ENCODE results near the gene MSH3.
"Not testable (repeated sequence)": the region's sequence is repeated elsewhere in the genome, so short reads cannot be mapped to it uniquely, and the experiment has no call there.

MSH3 gene

GRCh38 chr5:80797428-80798024 is 143.1 kb downstream of the MSH3 start:
- Mint-ChIP-seq H3K36me3 (ENCODE audit: low read depth) (peaks cover 43% of the 10 kb centered on the region), H3K4me1 (ENCODE audit: low read depth) (no peaks in the 10 kb centered on the region), H3K4me3 (no peak overlapping the region), H3K27me3 (no peaks in the 10 kb centered on the region), H3K27ac (no peak overlapping the region), H3K9me3 (no peaks in the 10 kb centered on the region)

GRCh38 chr5:80798166-80798565 is 143.7 kb downstream of the MSH3 start:
- Mint-ChIP-seq H3K9me3 (no peaks in the 10 kb centered on the region), H3K27me3 (no peaks in the 10 kb centered on the region), H3K4me1 (ENCODE audit: low read depth) (no peaks in the 10 kb centered on the region), H3K4me3 (no peak overlapping the region), H3K27ac (no peak overlapping the region), H3K36me3 (ENCODE audit: low read depth) (peaks cover 49% of the 10 kb centered on the region)

GRCh38 chr5:80798633-80799032 is 144.2 kb downstream of the MSH3 start:
- Mint-ChIP-seq H3K4me3 (no peak overlapping the region), H3K27ac (no peak overlapping the region)

GRCh38 chr5:80799041-80799440 is 144.6 kb downstream of the MSH3 start:
- Mint-ChIP-seq H3K9me3 (no peaks in the 10 kb centered on the region), H3K36me3 (ENCODE audit: low read depth) (peaks cover 54% of the 10 kb centered on the region), H3K27ac (no peak overlapping the region)

More at GRCh38 chr5:80798633-80799032, 144.2 kb downstream of the MSH3 start:
- no peaks in the 10 kb centered on the region for H3K4me1 Mint-ChIP-seq (ENCODE audit: low read depth)
- H3K36me3 Mint-ChIP-seq (ENCODE audit: low read depth) = peaks cover 54% of the 10 kb centered on the region
- H3K27me3 Mint-ChIP-seq = no peaks in the 10 kb centered on the region
- H3K9me3 Mint-ChIP-seq = no peaks in the 10 kb centered on the region

GRCh38 chr5:80799573-80799972 is 145.1 kb downstream of the MSH3 start:
- Mint-ChIP-seq H3K36me3 (ENCODE audit: low read depth) (peaks cover 54% of the 10 kb centered on the region), H3K9me3 (no peaks in the 10 kb centered on the region), H3K27me3 (no peaks in the 10 kb centered on the region), H3K27ac (no peak overlapping the region), H3K4me1 (ENCODE audit: low read depth) (no peaks in the 10 kb centered on the region), H3K4me3 (no peak overlapping the region)

More at GRCh38 chr5:80799041-80799440, 144.6 kb downstream of the MSH3 start:
- no peaks in the 10 kb centered on the region for H3K27me3 Mint-ChIP-seq
- H3K4me1 Mint-ChIP-seq (ENCODE audit: low read depth) = no peaks in the 10 kb centered on the region
- no peak overlapping the region for H3K4me3 Mint-ChIP-seq

- H3K9me3 Mint-ChIP-seq = no peaks in the 10 kb centered on the region
- H3K36me3 Mint-ChIP-seq (ENCODE audit: low read depth) = peaks cover 55% of the 10 kb centered on the region
- H3K4me1 Mint-ChIP-seq (ENCODE audit: low read depth) = peaks cover 7% of the 10 kb centered on the region
- H3K27me3 Mint-ChIP-seq = no peaks in the 10 kb centered on the region
- H3K27ac Mint-ChIP-seq = no peak overlapping the region
- no peak overlapping the region for H3K4me3 Mint-ChIP-seq
Measured at GRCh38 chr5:80804332-80804731, 149.9 kb downstream of the MSH3 start.

- Mint-ChIP-seq H3K9me3 (no peaks in the 10 kb centered on the region), H3K27me3 (no peaks in the 10 kb centered on the region), H3K27ac (no peak overlapping the region)
Measured at GRCh38 chr5:80805038-80805437, 150.6 kb downstream of the MSH3 start.

GRCh38 chr5:80806929-80807328 is 152.5 kb downstream of the MSH3 start:
- H3K4me3 Mint-ChIP-seq = no peak overlapping the region
- peaks cover 45% of the 10 kb centered on the region for H3K36me3 Mint-ChIP-seq (ENCODE audit: low read depth)
- H3K27ac Mint-ChIP-seq = no peak overlapping the region
- H3K27me3 Mint-ChIP-seq = no peaks in the 10 kb centered on the region
- H3K9me3 Mint-ChIP-seq = peaks cover 4% of the 10 kb centered on the region
- peaks cover 11% of the 10 kb centered on the region for H3K4me1 Mint-ChIP-seq (ENCODE audit: low read depth)

More at GRCh38 chr5:80805038-80805437, 150.6 kb downstream of the MSH3 start:
- peaks cover 58% of the 10 kb centered on the region for H3K36me3 Mint-ChIP-seq (ENCODE audit: low read depth)
- no peak overlapping the region for H3K4me3 Mint-ChIP-seq
- H3K4me1 Mint-ChIP-seq (ENCODE audit: low read depth) = peaks cover 7% of the 10 kb centered on the region

GRCh38 chr5:80809451-80809850 is 155.0 kb downstream of the MSH3 start:
- H3K36me3 Mint-ChIP-seq (ENCODE audit: low read depth) = peaks cover 38% of the 10 kb centered on the region
- H3K27ac Mint-ChIP-seq = no peak overlapping the region
- peaks cover 11% of the 10 kb centered on the region for H3K4me1 Mint-ChIP-seq (ENCODE audit: low read depth)
- H3K27me3 Mint-ChIP-seq = no peaks in the 10 kb centered on the region
- peaks cover 4% of the 10 kb centered on the region for H3K9me3 Mint-ChIP-seq
- H3K4me3 Mint-ChIP-seq = no peak overlapping the region

- Mint-ChIP-seq H3K4me3 (no peak overlapping the region), H3K27me3 (no peaks in the 10 kb centered on the region), H3K27ac (no peak overlapping the region), H3K36me3 (ENCODE audit: low read depth) (peaks cover 42% of the 10 kb centered on the region), H3K4me1 (ENCODE audit: low read depth) (peaks cover 11% of the 10 kb centered on the region), H3K9me3 (peaks cover 4% of the 10 kb centered on the region)
Measured at GRCh38 chr5:80810425-80810824, 156.0 kb downstream of the MSH3 start.

- Mint-ChIP-seq H3K4me1 (ENCODE audit: low read depth) (no peaks in the 10 kb centered on the region), H3K36me3 (ENCODE audit: low read depth) (peaks cover 59% of the 10 kb centered on the region), H3K9me3 (peaks cover 10% of the 10 kb centered on the region), H3K27ac (no peak overlapping the region), H3K27me3 (no peaks in the 10 kb centered on the region), H3K4me3 (no peak overlapping the region)
Measured at GRCh38 chr5:80816590-80816989, 162.1 kb downstream of the MSH3 start.

- Mint-ChIP-seq H3K27me3 (no peaks in the 10 kb centered on the region), H3K4me1 (ENCODE audit: low read depth) (no peaks in the 10 kb centered on the region), H3K4me3 (no peak overlapping the region), H3K9me3 (peaks cover 24% of the 10 kb centered on the region), H3K27ac (no peak overlapping the region), H3K36me3 (ENCODE audit: low read depth) (peaks cover 67% of the 10 kb centered on the region)
Measured at GRCh38 chr5:80820685-80821084, 166.2 kb downstream of the MSH3 start.

- H3K4me3 Mint-ChIP-seq = no peak overlapping the region
- no peaks in the 10 kb centered on the region for H3K4me1 Mint-ChIP-seq (ENCODE audit: low read depth)
- H3K9me3 Mint-ChIP-seq = peaks cover 14% of the 10 kb centered on the region
- H3K36me3 Mint-ChIP-seq (ENCODE audit: low read depth) = peaks cover 67% of the 10 kb centered on the region
- H3K27ac Mint-ChIP-seq = no peak overlapping the region
- H3K27me3 Mint-ChIP-seq = no peaks in the 10 kb centered on the region
Measured at GRCh38 chr5:80822640-80823039, 168.2 kb downstream of the MSH3 start.

GRCh38 chr5:80824159-80824558 is 169.7 kb downstream of the MSH3 start:
- not testable (repeated sequence) for H3K27me3 Mint-ChIP-seq; H3K4me3 Mint-ChIP-seq; H3K27ac Mint-ChIP-seq; H3K4me1 Mint-ChIP-seq (ENCODE audit: low read depth)
- H3K9me3 Mint-ChIP-seq = peaks cover 19% of the 10 kb centered on the region
- peaks cover 75% of the 10 kb centered on the region for H3K36me3 Mint-ChIP-seq (ENCODE audit: low read depth)

GRCh38 chr5:80825786-80826460 is 171.5 kb downstream of the MSH3 start:
- Mint-ChIP-seq H3K9me3 (peaks cover 22% of the 10 kb centered on the region), H3K4me1 (ENCODE audit: low read depth) (no peaks in the 10 kb centered on the region), H3K4me3 (no peak overlapping the region), H3K36me3 (ENCODE audit: low read depth) (peaks cover 79% of the 10 kb centered on the region), H3K27me3 (no peaks in the 10 kb centered on the region), H3K27ac (no peak overlapping the region)

- Mint-ChIP-seq H3K27me3 (no peaks in the 10 kb centered on the region), H3K4me3 (no peak overlapping the region), H3K27ac (no peak overlapping the region), H3K9me3 (no peaks in the 10 kb centered on the region), H3K36me3 (ENCODE audit: low read depth) (peaks cover 30% of the 10 kb centered on the region), H3K4me1 (ENCODE audit: low read depth) (peaks cover 29% of the 10 kb centered on the region)
Measured at GRCh38 chr5:80834710-80835109, 180.3 kb downstream of the MSH3 start.

Measured in stimulated activated naive CD8-positive, alpha-beta T cell treated with anti-CD3 and anti-CD28 coated beads, Interleukin-15, Interleukin-2, amounts not matched to agents 100 ng/mL and 50 ng/mL, for 24 hours (primary cell).